PFSK-1 (cell line): ENCODE measurements around the gene COPZ2.

Experiments used
- FOXP2 ChIP-seq: optimal IDR thresholded peaks from 2 replicates; pipeline ENCODE3; 2011; ENCODE audit warnings: borderline replicate concordance, control low read depth, inconsistent platforms; ENCODE audit not compliant: insufficient read depth; ENCODE audit errors: extremely low read length, extremely low read depth
- POLR2AphosphoS5 ChIP-seq: IDR thresholded peaks from 2 replicates; pipeline ENCODE4 v1.6.1; 2012; ENCODE audit warnings: low read depth, mild to moderate bottlenecking, control low read depth, low read length, moderate library complexity
- SIN3A ChIP-seq: IDR thresholded peaks from 2 replicates; pipeline ENCODE4 v1.6.1; 2012; ENCODE audit warnings: mild to moderate bottlenecking, low read length, moderate library complexity, borderline replicate concordance; ENCODE audit not compliant: insufficient read depth
- TAF1 ChIP-seq: IDR thresholded peaks from 2 replicates; pipeline ENCODE4 v1.6.1; 2012; ENCODE audit warnings: low read length, control low read depth, borderline replicate concordance; ENCODE audit not compliant: insufficient read depth
- TF ChIP-seq, protein P1 (sequence below), 2 experiments: IDR thresholded peaks; 2 replicates each; pipeline versions ENCODE4 v1.6.1 to v1.8.0; 2011 to 2012; ENCODE audit warnings: low read depth in 2 of 2, low read length in 2 of 2, control low read depth in 1 of 2, inconsistent platforms in 1 of 2, mild to moderate bottlenecking in 1 of 2, moderate library complexity in 1 of 2; ENCODE audit not compliant: insufficient read depth in 1 of 2

The COPZ2 gene

GRCh38 chr17:48024149-48025039, 13.2 kb downstream of the COPZ2 start:
- TF ChIP-seq SIN3A, result no peak
- no peak for TF ChIP-seq FOXP2
- TF ChIP-seq, protein P1, sequence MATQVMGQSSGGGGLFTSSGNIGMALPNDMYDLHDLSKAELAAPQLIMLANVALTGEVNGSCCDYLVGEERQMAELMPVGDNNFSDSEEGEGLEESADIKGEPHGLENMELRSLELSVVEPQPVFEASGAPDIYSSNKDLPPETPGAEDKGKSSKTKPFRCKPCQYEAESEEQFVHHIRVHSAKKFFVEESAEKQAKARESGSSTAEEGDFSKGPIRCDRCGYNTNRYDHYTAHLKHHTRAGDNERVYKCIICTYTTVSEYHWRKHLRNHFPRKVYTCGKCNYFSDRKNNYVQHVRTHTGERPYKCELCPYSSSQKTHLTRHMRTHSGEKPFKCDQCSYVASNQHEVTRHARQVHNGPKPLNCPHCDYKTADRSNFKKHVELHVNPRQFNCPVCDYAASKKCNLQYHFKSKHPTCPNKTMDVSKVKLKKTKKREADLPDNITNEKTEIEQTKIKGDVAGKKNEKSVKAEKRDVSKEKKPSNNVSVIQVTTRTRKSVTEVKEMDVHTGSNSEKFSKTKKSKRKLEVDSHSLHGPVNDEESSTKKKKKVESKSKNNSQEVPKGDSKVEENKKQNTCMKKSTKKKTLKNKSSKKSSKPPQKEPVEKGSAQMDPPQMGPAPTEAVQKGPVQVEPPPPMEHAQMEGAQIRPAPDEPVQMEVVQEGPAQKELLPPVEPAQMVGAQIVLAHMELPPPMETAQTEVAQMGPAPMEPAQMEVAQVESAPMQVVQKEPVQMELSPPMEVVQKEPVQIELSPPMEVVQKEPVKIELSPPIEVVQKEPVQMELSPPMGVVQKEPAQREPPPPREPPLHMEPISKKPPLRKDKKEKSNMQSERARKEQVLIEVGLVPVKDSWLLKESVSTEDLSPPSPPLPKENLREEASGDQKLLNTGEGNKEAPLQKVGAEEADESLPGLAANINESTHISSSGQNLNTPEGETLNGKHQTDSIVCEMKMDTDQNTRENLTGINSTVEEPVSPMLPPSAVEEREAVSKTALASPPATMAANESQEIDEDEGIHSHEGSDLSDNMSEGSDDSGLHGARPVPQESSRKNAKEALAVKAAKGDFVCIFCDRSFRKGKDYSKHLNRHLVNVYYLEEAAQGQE (IDR thresholded peaks at IDR 0.05; ENCODE audit: insufficient read depth in 1 of 2, low read depth in 2 of 2, low read length in 2 of 2), result no peak

DNA sequence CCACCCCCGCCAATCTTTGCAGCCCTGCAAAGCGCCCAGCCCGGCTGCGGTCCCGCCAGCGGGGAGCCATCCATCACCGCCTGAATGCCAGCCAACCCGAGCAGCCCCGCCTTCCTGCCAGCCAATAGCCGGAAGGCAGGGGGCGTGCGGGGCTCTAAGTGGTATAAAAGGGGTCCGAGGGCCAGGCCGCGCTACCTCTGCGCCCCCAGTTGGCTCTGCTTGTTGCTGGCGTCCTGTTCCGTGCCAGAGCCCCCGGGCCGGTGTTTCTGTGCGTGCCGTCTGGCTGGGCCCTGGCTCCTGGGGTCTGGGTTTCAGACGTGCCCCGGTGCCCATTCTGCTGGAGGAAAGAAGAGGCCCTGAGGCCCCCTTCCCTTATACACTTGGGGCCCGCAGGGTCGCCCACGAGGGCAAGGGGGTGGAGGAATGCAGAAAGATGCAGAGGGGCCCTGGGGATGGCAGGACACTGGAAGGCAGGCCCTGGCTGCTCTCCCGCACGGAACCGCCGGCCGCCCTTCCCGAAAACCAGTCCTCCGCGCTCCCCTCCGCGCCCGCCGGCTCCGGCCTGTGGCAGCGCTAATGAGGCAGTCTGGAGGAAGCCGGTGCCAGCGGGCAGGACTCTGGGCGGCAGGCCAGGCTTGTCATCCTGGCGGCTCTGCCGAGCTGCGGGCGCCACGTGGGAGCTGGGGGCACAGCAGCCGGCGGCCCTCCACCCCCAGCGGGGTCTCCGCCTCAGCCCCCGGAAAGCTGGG, 14.0 kb downstream of the COPZ2 start:
- TF ChIP-seq TAF1 (no peak), SIN3A (no peak), POLR2AphosphoS5 (no peak), FOXP2 (no peak)
- TF ChIP-seq, protein P1 (IDR thresholded peaks at IDR 0.05; ENCODE audit: insufficient read depth in 1 of 2, low read depth in 2 of 2, low read length in 2 of 2), result no peak

DNA sequence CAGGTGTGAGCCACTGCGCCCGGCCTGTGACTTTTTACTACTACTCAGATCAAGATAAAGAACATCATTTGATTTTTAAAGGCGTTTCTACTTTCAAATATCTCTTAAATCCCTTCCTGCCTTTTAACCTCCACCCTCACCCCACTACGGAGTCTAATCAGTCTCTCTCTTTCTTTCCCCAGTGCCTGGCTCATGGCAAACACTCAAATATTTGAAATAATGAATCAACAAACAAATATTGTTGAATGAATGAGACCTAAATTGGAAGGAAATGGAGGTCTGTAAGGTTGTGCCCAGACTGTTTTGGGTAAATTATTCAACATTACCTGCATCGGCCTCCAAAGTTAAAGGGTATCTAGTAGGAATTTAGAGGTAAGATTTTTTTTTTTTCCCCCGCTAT, 14.7 kb downstream of the COPZ2 start:
- TF ChIP-seq TAF1, result no peak
- TF ChIP-seq FOXP2, result no peak
- TF ChIP-seq SIN3A, result no peak
- TF ChIP-seq, protein P1 (IDR thresholded peaks at IDR 0.05; ENCODE audit: insufficient read depth in 1 of 2, low read depth in 2 of 2, low read length in 2 of 2), result no peak
- no peak for TF ChIP-seq POLR2AphosphoS5

DNA sequence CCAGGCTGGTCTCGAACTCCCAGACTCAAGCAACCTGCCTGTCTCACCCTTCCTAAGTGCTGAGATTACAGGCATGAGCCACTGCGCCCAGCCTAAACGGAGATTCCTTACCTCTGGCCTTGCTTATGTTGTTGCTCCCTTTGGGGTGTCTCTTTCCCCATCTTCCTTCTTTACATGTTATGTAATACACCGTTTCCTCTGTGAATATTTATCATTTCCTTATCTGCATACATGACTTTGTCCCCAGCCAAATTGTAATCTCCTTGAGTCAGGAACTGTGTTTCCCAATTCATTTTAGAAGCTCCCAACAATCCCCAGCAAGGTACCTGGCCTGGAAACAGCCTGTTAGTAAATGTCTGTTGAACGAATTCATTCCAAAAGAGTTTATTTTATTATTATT, 15.7 kb downstream of the COPZ2 start:
- no peak for TF ChIP-seq FOXP2
- TF ChIP-seq TAF1, result no peak
- TF ChIP-seq, protein P1 (IDR thresholded peaks at IDR 0.05; ENCODE audit: insufficient read depth in 1 of 2, low read depth in 2 of 2, low read length in 2 of 2), result no peak
- TF ChIP-seq SIN3A, result no peak
- no peak for TF ChIP-seq POLR2AphosphoS5
